GM23338 (cell line): ENCODE results near the gene TGFBI. TPM values are rescaled to one million over a fixed set of nuclear protein-coding genes. Genes with fewer than 3 reads are reported as not detected.

Experiments used
- ATAC-seq: fragments of 200-7000 bp; cut with Tn5 transposase; 3 replicates; pipeline ENCODE4 v1.9.1; 2020
- DNase-seq: peaks from one replicate; pipeline ENCODE4 v3.0.0-alpha.2; 2015; ENCODE audit warnings: low spot score
- H2AFZ ChIP-seq: fragments of 200-600 bp; sonication (generic); 2 replicates; pipeline ENCODE4 v1.8.0; 2016; ENCODE audit warnings: antibody characterized with exemption, mild to moderate bottlenecking, moderate library complexity
- H3F3A ChIP-seq: fragments of 200-600 bp; sonication (generic); replicated peaks from 2 replicates; pipeline ENCODE4 v1.8.0; 2017; ENCODE audit warnings: antibody characterized with exemption, mixed run types, low read depth
- H3K27ac ChIP-seq: fragments of 200-600 bp; sonication (generic); 2 replicates; pipeline ENCODE4 v1.6.1; 2016; ENCODE audit warnings: low read depth
- H3K27me3 ChIP-seq: fragments of 200-600 bp; sonication (generic); 2 replicates; pipeline ENCODE4 v1.8.0; 2016; ENCODE audit warnings: mild to moderate bottlenecking, mixed run types, moderate library complexity; ENCODE audit not compliant: insufficient read depth
- H3K36me3 ChIP-seq: fragments of 200-600 bp; sonication (generic); 2 replicates; pipeline ENCODE4 v1.8.0; 2016; ENCODE audit warnings: mild to moderate bottlenecking; ENCODE audit not compliant: insufficient read depth
- H3K4me1 ChIP-seq: fragments of 200-600 bp; sonication (generic); 2 replicates; pipeline ENCODE4 v1.8.0; 2016; ENCODE audit warnings: mild to moderate bottlenecking, moderate library complexity; ENCODE audit not compliant: insufficient read depth
- H3K4me2 ChIP-seq: fragments of 200-600 bp; sonication (generic); 2 replicates; pipeline ENCODE4 v1.7.1; 2017; ENCODE audit warnings: mixed run types
- H3K4me3 ChIP-seq: fragments of 200-600 bp; sonication (generic); 2 replicates; pipeline ENCODE4 v1.6.1; 2016; ENCODE audit warnings: mixed run types
- H3K79me2 ChIP-seq: fragments of 200-600 bp; sonication (generic); replicated peaks from 2 replicates; pipeline ENCODE4 v1.8.0; 2017; ENCODE audit warnings: mild to moderate bottlenecking; ENCODE audit not compliant: insufficient read depth
- H3K9me2 ChIP-seq: fragments of 200-600 bp; sonication (generic); 2 replicates; pipeline ENCODE4 v1.8.0; 2017; ENCODE audit not compliant: insufficient read depth
- H4K20me1 ChIP-seq: fragments of 200-600 bp; sonication (generic); replicated peaks from 2 replicates; pipeline ENCODE4 v1.8.0; 2017; ENCODE audit warnings: mild to moderate bottlenecking; ENCODE audit not compliant: insufficient read depth
- H3K27ac Mint-ChIP-seq: 2 replicates; pipeline ENCODE4 v1.8.0; 2020; ENCODE audit warnings: inconsistent platforms, mild to moderate bottlenecking, moderate library complexity, mixed read lengths
- H3K27me3 Mint-ChIP-seq: 3 replicates; pipeline ENCODE4 v1.8.0; 2022; ENCODE audit warnings: low read depth, mild to moderate bottlenecking, moderate library complexity, mixed read lengths, inconsistent platforms; ENCODE audit not compliant: insufficient read depth, poor library complexity
- H3K36me3 Mint-ChIP-seq: 3 replicates; pipeline ENCODE4 v1.8.0; 2021; ENCODE audit warnings: low read depth, mild to moderate bottlenecking, inconsistent platforms, moderate library complexity, mixed read lengths
- H3K4me1 Mint-ChIP-seq: 3 replicates; pipeline ENCODE4 v1.8.0; 2020; ENCODE audit warnings: mild to moderate bottlenecking, inconsistent platforms, mixed read lengths
- H3K4me3 Mint-ChIP-seq: 3 replicates; pipeline ENCODE4 v1.8.0; 2021; ENCODE audit warnings: moderate library complexity, mild to moderate bottlenecking, inconsistent platforms, mixed read lengths
- H3K9me3 Mint-ChIP-seq: 3 replicates; pipeline ENCODE4 v1.8.0; 2020; ENCODE audit warnings: moderate library complexity, mild to moderate bottlenecking, inconsistent platforms, mixed read lengths
- CREB1 ChIP-seq: fragments of 250-450 bp; sonication (Bioruptor Pico); IDR thresholded peaks from 2 replicates; pipeline ENCODE4 v1.5.0; 2020; ENCODE audit warnings: low read depth, mild to moderate bottlenecking, moderate library complexity
- EZH2phosphoT487 ChIP-seq: fragments of 200-600 bp; sonication (generic); IDR thresholded peaks from one replicate; pipeline ENCODE4 v1.8.1; 2018; ENCODE audit warnings: antibody characterized with exemption; ENCODE audit not compliant: unreplicated experiment
- JUNB ChIP-seq: IDR thresholded peaks from one replicate; pipeline ENCODE4 v1.6.1; 2016; ENCODE audit warnings: antibody characterized with exemption; ENCODE audit not compliant: unreplicated experiment
- NANOG ChIP-seq: IDR thresholded peaks from 2 replicates; pipeline ENCODE4 v1.6.1; 2016; ENCODE audit warnings: antibody characterized with exemption, borderline replicate concordance
- REST ChIP-seq: IDR thresholded peaks from one replicate; pipeline ENCODE4 v1.6.1; 2018; ENCODE audit warnings: antibody characterized with exemption; ENCODE audit not compliant: unreplicated experiment
- ZNF331 ChIP-seq: fragments of 250-450 bp; sonication (Bioruptor Pico); IDR thresholded peaks from 2 replicates; pipeline ENCODE4 v1.5.0; 2020; ENCODE audit warnings: low read depth, mild to moderate bottlenecking, moderate library complexity
- ZNF462 ChIP-seq: fragments of 250-450 bp; sonication (Bioruptor Pico); IDR thresholded peaks from 2 replicates; pipeline ENCODE4 v1.5.0; 2020; ENCODE audit warnings: mild to moderate bottlenecking, moderate library complexity
- polyA plus RNA-seq: library from polyadenylated mRNA; unstranded; fragments of >200 nt; fragmentation: Nextera tagmentation; extraction: Ambion mirVana; gene quantifications from 2 replicates; pipeline ENCODE4 v1.2.1, GENCODE V29; 2016
- total RNA-seq: library from RNA; depleted of rRNA; stranded (reverse); fragments of >200 nt; shearing (Covaris generic); gene quantifications from 2 replicates; pipeline ENCODE4 v1.2.3, GENCODE V29; 2014

The TGFBI gene
- total and polyA plus RNA-seq, 2 experiments from 2014 or later, result 8.9 to 9.4 TPM

- no peaks in the 10 kb centered on the region for H3K27me3 Mint-ChIP-seq
- no peaks in the 10 kb centered on the region for H3K36me3 Mint-ChIP-seq
- H3K4me1 Mint-ChIP-seq, result peaks cover 2% of the 10 kb centered on the region; the same call in 1 of the 3 replicates
- Histone ChIP-seq H2AFZ (no peak overlapping the region), H3K27me3 (no peaks in the 10 kb centered on the region), H3F3A (no peaks in the 10 kb centered on the region), H3K36me3 (no peaks in the 10 kb centered on the region), H3K9me2 (no peaks in the 10 kb centered on the region), H3K4me2 (no peak overlapping the region), H3K4me1 (no peaks in the 10 kb centered on the region), H3K27ac (no peak overlapping the region), H3K79me2 (no peaks in the 10 kb centered on the region), H3K4me3 (no peak overlapping the region), H4K20me1 (0 out of 2 replicates have a peak, but pooled peaks cover 3% of the 10 kb centered on the region)
- no peaks in the 10 kb centered on the region for H3K9me3 Mint-ChIP-seq
- ATAC-seq (no peak), DNase-seq (no peak)
- H3K4me3 Mint-ChIP-seq, result no peak overlapping the region
- TF ChIP-seq JUNB, result no peak
- no peak for TF ChIP-seq NANOG
- TF ChIP-seq ZNF331 (CRISPR knock-in tag), result no peak
- TF ChIP-seq EZH2phosphoT487, result no peak
- no peak for TF ChIP-seq CREB1 (CRISPR knock-in tag)
- TF ChIP-seq REST, result no peak
- TF ChIP-seq ZNF462, result no peak
- no peak overlapping the region for H3K27ac Mint-ChIP-seq
These were observed 41.8 kb upstream of the TGFBI start for GRCh38 chr5:135986891-135987401.
